HG02870 (cell line): Measurements from ENCODE around the gene BLOC1S3.

Source experiments
- ATAC-seq: cut with Tn5 transposase; IDR thresholded peaks from one replicate; pipeline ENCODE4 v1.9.1; 2021; ENCODE audit warnings: mild to moderate bottlenecking, moderate library complexity; ENCODE audit not compliant: unreplicated experiment

Gene BLOC1S3

GRCh38 chr19:45160870-45161737 lies 17.5 kb upstream of the BLOC1S3 start, which contains the start of gene NKPD1:
Gene NKPD1, minus strand, starts transcription at chr19:45160982. Its CDS starts 832 bp downstream, at chr19:45160150.
- ATAC-seq = no peak

GRCh38 chr19:45161738-45162607 lies 16.6 kb upstream of the BLOC1S3 start:
- no peak for ATAC-seq

GRCh38 chr19:45162608-45163143 lies 15.9 kb upstream of the BLOC1S3 start:
- no peak for ATAC-seq

GRCh38 chr19:45163156-45163555 lies 15.4 kb upstream of the BLOC1S3 start:
- ATAC-seq = no peak

GRCh38 chr19:45163751-45164460 lies 14.7 kb upstream of the BLOC1S3 start:
- ATAC-seq = no peak

- no peak for ATAC-seq
Measured at GRCh38 chr19:45164577-45165335, 13.8 kb upstream of the BLOC1S3 start.

GRCh38 chr19:45166723-45167252 lies 11.8 kb upstream of the BLOC1S3 start:
- no peak for ATAC-seq

GRCh38 chr19:45168767-45169351 lies 9.7 kb upstream of the BLOC1S3 start:
- ATAC-seq = no peak

- ATAC-seq = no peak
Measured at GRCh38 chr19:45169602-45170001, 9.0 kb upstream of the BLOC1S3 start.

GRCh38 chr19:45170146-45171106 lies 8.2 kb upstream of the BLOC1S3 start:
- ATAC-seq = no peak

- no peak for ATAC-seq
Measured at GRCh38 chr19:45171211-45171623, 7.4 kb upstream of the BLOC1S3 start.

- ATAC-seq = no peak
Measured at GRCh38 chr19:45172173-45172572, 6.4 kb upstream of the BLOC1S3 start.

GRCh38 chr19:45172611-45173208 lies 5.9 kb upstream of the BLOC1S3 start:
- no peak for ATAC-seq

GRCh38 chr19:45173816-45174215 lies 4.8 kb upstream of the BLOC1S3 start:
- no peak for ATAC-seq

GRCh38 chr19:45175515-45176345 lies 2.9 kb upstream of the BLOC1S3 start:
- ATAC-seq = no peak

- peak; percentile 3 for ATAC-seq
Measured at GRCh38 chr19:45177817-45178261, 745 bp upstream of the BLOC1S3 start, which contains the start of gene TRAPPC6A. Gene TRAPPC6A, minus strand, starts transcription at chr19:45178237. Its CDS starts 19 bp downstream, at chr19:45178218.
